WTC11 (cell line): ENCODE measurements around the gene SUGP2.

Experiments
- AR ChIP-seq: fragments of 250-450 bp; sonication (Bioruptor Pico); IDR thresholded peaks from 2 replicates; pipeline ENCODE4 v1.9.0; 2021; ENCODE audit warnings: mild to moderate bottlenecking
- CTCF ChIP-seq: fragments of 200-600 bp; IDR thresholded peaks from 2 replicates; pipeline ENCODE4 v1.8.0; 2022; ENCODE audit warnings: antibody characterized with exemption
- ESRRA ChIP-seq: sonication (generic); formaldehyde crosslinking; IDR thresholded peaks from 2 replicates; pipeline ENCODE4 v1.8.1; 2022; ENCODE audit warnings: mild to moderate bottlenecking, missing genetic modification reagents, borderline replicate concordance
- ETV6 ChIP-seq: sonication (generic); formaldehyde crosslinking; IDR thresholded peaks from 2 replicates; pipeline ENCODE4 v1.8.1; 2022; ENCODE audit warnings: mild to moderate bottlenecking, missing genetic modification reagents
- IRF1 ChIP-seq: sonication (generic); formaldehyde crosslinking; IDR thresholded peaks from 2 replicates; pipeline ENCODE4 v1.8.0; 2023; ENCODE audit warnings: missing genetic modification reagents
- MAX ChIP-seq: sonication (generic); formaldehyde crosslinking; IDR thresholded peaks from 2 replicates; pipeline ENCODE4 v1.8.0; 2022; ENCODE audit warnings: mild to moderate bottlenecking, missing genetic modification reagents
- MLX ChIP-seq: sonication (generic); formaldehyde crosslinking; IDR thresholded peaks from 2 replicates; pipeline ENCODE4 v1.8.1; 2023; ENCODE audit warnings: mild to moderate bottlenecking, missing genetic modification reagents, moderate library complexity
- ZBTB21 ChIP-seq: sonication (generic); formaldehyde crosslinking; IDR thresholded peaks from 2 replicates; pipeline ENCODE4 v1.8.1; 2023; ENCODE audit warnings: mild to moderate bottlenecking, missing genetic modification reagents, borderline replicate concordance
- ZMAT4 ChIP-seq: fragments of 250-450 bp; sonication (Bioruptor Pico); IDR thresholded peaks from 2 replicates; pipeline ENCODE4 v1.9.0; 2021; ENCODE audit warnings: mild to moderate bottlenecking
- ZNF263 ChIP-seq: sonication (generic); formaldehyde crosslinking; IDR thresholded peaks from 2 replicates; pipeline ENCODE4 v1.8.1; 2022; ENCODE audit warnings: low read depth, mild to moderate bottlenecking, moderate library complexity, missing genetic modification reagents

GRCh38 chr19:18990128-18990708, 43.1 kb downstream of the SUGP2 start:
- TF ChIP-seq ZBTB21 (CRISPR knock-in tag) (no peak), CTCF (no peak), IRF1 (CRISPR knock-in tag) (no peak), AR (CRISPR knock-in tag) (no peak), MAX (CRISPR knock-in tag) (no peak), ZNF263 (CRISPR knock-in tag) (no peak), ESRRA (CRISPR knock-in tag) (no peak), MLX (CRISPR knock-in tag) (no peak), ZMAT4 (no peak), ETV6 (CRISPR knock-in tag) (no peak)
